ENCODE measurements around the gene KCNIP1. TPM values are rescaled to one million over a fixed set of nuclear protein-coding genes. Genes with fewer than 3 reads are reported as not detected.

The KCNIP1 gene
- polyA plus RNA-seq, 3 donors, result not detected

DNA sequence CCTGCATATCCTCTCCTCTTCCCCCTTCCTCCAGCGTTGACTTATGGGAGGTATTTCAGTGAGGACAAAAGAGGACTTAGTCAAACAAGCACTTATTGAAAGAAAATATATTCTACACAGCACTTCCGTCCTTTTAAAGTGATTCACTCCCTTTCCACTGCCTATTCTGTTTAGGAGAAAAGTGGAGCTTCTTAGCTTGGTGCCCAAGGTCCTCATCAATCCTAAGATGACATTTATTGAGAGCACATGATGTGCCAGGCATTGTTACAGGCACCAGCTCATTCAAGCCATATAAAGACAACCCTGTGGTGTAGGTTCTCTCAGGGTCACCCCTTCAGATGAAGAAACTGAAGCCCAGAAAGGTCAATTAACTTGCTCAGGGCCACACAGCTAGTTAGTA, 95.9 kb downstream of the KCNIP1 start:
- Histone ChIP-seq H3K4me3 (replicated peaks in 1 of 3; ENCODE audit: low read depth in 2 of 3, low read length in 3 of 3) (no peak overlapping the region), H3K4me2 (replicated peaks; ENCODE audit: extremely low read depth, low read length, poor library complexity, severe bottlenecking) (no peak overlapping the region), H3K9me3 (replicated peaks in 1 of 2; ENCODE audit: control insufficient read depth in 1 of 2, insufficient read depth in 1 of 2, low read length in 2 of 2) (no peaks in the 10 kb centered on the region), H3K27ac (ENCODE audit: low read depth in 1 of 2, low read length in 2 of 2) (no peak overlapping the region), H3K4me1 (ENCODE audit: control insufficient read depth in 1 of 2, insufficient read depth in 2 of 2, low read length in 2 of 2) (no peaks in the 10 kb centered on the region), H3K36me3 (replicated peaks in 1 of 2; ENCODE audit: control insufficient read depth in 1 of 2, insufficient read depth in 2 of 2, low read length in 2 of 2) (no peaks in the 10 kb centered on the region), H4K20me1 (ENCODE audit: insufficient read depth, low read length) (no peaks in the 10 kb centered on the region), H2AFZ (ENCODE audit: insufficient read depth, low read depth, low read length, poor library complexity, severe bottlenecking) (no peak overlapping the region), H3K9ac (ENCODE audit: insufficient read depth, low read length, poor library complexity, severe bottlenecking) (no peak overlapping the region), H3K79me2 (ENCODE audit: insufficient read depth, low read length) (no peaks in the 10 kb centered on the region), H3K27me3 (ENCODE audit: control insufficient read depth in 2 of 2, insufficient read depth in 2 of 2, low read length in 2 of 2) (peaks cover 0 to 17% of the 10 kb centered on the region in 2 donors)
- no CpG with 5 or more reads among the region's 2 CpGs for WGBS (ENCODE audit: insufficient coverage)
- Mint-ChIP-seq H3K4me3 (no peak overlapping the region), H3K27ac (no peak overlapping the region), H3K9me3 (no peaks in the 10 kb centered on the region), H3K36me3 (no peaks in the 10 kb centered on the region), H3K4me1 (peaks cover 3% of the 10 kb centered on the region), H3K27me3 (ENCODE audit: low read depth in 3 of 3) (peaks cover 10 to 27% (median 25%) of the 10 kb centered on the region in 3 donors)
- intact Hi-C loops (cut with micrococcal nuclease), result no loop called here
- TF ChIP-seq, protein P1, sequence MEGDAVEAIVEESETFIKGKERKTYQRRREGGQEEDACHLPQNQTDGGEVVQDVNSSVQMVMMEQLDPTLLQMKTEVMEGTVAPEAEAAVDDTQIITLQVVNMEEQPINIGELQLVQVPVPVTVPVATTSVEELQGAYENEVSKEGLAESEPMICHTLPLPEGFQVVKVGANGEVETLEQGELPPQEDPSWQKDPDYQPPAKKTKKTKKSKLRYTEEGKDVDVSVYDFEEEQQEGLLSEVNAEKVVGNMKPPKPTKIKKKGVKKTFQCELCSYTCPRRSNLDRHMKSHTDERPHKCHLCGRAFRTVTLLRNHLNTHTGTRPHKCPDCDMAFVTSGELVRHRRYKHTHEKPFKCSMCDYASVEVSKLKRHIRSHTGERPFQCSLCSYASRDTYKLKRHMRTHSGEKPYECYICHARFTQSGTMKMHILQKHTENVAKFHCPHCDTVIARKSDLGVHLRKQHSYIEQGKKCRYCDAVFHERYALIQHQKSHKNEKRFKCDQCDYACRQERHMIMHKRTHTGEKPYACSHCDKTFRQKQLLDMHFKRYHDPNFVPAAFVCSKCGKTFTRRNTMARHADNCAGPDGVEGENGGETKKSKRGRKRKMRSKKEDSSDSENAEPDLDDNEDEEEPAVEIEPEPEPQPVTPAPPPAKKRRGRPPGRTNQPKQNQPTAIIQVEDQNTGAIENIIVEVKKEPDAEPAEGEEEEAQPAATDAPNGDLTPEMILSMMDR (IDR thresholded peaks at IDR 0.05), result no peak
- no peak for DNase-seq

DNA sequence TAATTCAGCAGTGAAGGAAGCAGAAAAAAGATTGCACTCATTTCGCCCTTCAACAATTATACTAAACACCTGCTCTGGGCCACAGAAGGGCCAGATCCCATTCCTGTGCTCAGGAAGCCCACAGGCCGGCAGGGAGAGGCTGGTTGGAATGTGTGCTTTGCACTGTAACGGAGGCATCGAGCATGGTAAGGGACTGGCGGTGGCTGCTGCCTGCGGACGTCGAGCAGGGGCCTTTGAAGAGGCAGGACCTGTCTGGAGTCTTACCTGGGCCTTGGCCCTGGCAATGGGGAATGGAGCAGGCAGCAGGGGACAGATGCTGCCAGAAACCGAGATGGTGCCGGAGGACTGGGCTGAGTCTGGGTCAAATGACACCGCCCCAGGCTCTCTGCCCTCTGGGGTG, 97.8 kb downstream of the KCNIP1 start:
- Histone ChIP-seq H3K9me3 (replicated peaks in 1 of 2; ENCODE audit: control insufficient read depth in 1 of 2, insufficient read depth in 1 of 2, low read length in 2 of 2) (no peaks in the 10 kb centered on the region), H3K4me2 (replicated peaks; ENCODE audit: extremely low read depth, low read length, poor library complexity, severe bottlenecking) (no peak overlapping the region), H3K4me1 (ENCODE audit: control insufficient read depth in 1 of 2, insufficient read depth in 2 of 2, low read length in 2 of 2) (no peaks in the 10 kb centered on the region), H3K27me3 (ENCODE audit: control insufficient read depth in 2 of 2, insufficient read depth in 2 of 2, low read length in 2 of 2) (peaks cover 0 to 17% of the 10 kb centered on the region in 2 donors), H3K36me3 (replicated peaks in 1 of 2; ENCODE audit: control insufficient read depth in 1 of 2, insufficient read depth in 2 of 2, low read length in 2 of 2) (no peaks in the 10 kb centered on the region), H3K9ac (ENCODE audit: insufficient read depth, low read length, poor library complexity, severe bottlenecking) (no peak overlapping the region), H3K27ac (ENCODE audit: low read depth in 1 of 2, low read length in 2 of 2) (no peak overlapping the region), H3K4me3 (replicated peaks in 1 of 3; ENCODE audit: low read depth in 2 of 3, low read length in 3 of 3) (no peak overlapping the region), H2AFZ (ENCODE audit: insufficient read depth, low read depth, low read length, poor library complexity, severe bottlenecking) (no peak overlapping the region), H4K20me1 (ENCODE audit: insufficient read depth, low read length) (no peaks in the 10 kb centered on the region), H3K79me2 (ENCODE audit: insufficient read depth, low read length) (no peaks in the 10 kb centered on the region)
- Mint-ChIP-seq H3K27ac (no peak overlapping the region), H3K36me3 (no peaks in the 10 kb centered on the region), H3K9me3 (no peaks in the 10 kb centered on the region), H3K4me3 (no peak overlapping the region), H3K27me3 (ENCODE audit: low read depth in 3 of 3) (peaks cover 10 to 26% (median 23%) of the 10 kb centered on the region in 3 donors), H3K4me1 (peaks cover 3% of the 10 kb centered on the region)
- no peak for DNase-seq
- 93% methylated on average over 9 of the region's 11 CpGs for WGBS (ENCODE audit: insufficient coverage)
- TF ChIP-seq, protein P1 (IDR thresholded peaks at IDR 0.05), result no peak
- intact Hi-C loops (cut with micrococcal nuclease), result no loop called here
